ENCODE results near the gene RAB11FIP4. TPM values are rescaled to one million over a fixed set of nuclear protein-coding genes. Genes with fewer than 3 reads are reported as not detected.

Gene RAB11FIP4
- total and polyA plus RNA-seq, 2 of the 13 experiments (the other 11 are each of a cell fraction or from before 2014, with no cell fraction given), result 28.0 to 89.3 TPM

- TF ChIP-seq NR2F1 (CRISPR knock-in tag; IDR thresholded peaks at IDR 0.05), result no peak
- no peak for TF ChIP-seq KIAA2018 (CRISPR knock-in tag; IDR thresholded peaks at IDR 0.05; ENCODE audit: borderline replicate concordance)
- no peak for TF ChIP-seq ZMAT3 (CRISPR knock-in tag; conservative IDR thresholded peaks at IDR 0.05)
- TF ChIP-seq EP300 (IDR thresholded peaks at IDR 0.05; ENCODE audit: low read depth in 2 of 2, low read length in 2 of 2), result no peak
- no peak for TF ChIP-seq EP300 (CRISPR knock-in tag; IDR thresholded peaks at IDR 0.05; ENCODE audit: borderline replicate concordance)
- TF ChIP-seq HCFC1 (IDR thresholded peaks at IDR 0.05; ENCODE audit: low read depth, low read length), result no peak
- no peak for TF ChIP-seq PHF5A (CRISPR knock-in tag; IDR thresholded peaks at IDR 0.05; ENCODE audit: low read depth, unreplicated experiment)
- TF ChIP-seq NR2F6 (IDR thresholded peaks at IDR 0.05), result no peak
- TF ChIP-seq NR2F6 (CRISPR knock-in tag; IDR thresholded peaks at IDR 0.05), result no peak
These were observed 57.1 kb downstream of the RAB11FIP4 start (continued) for GRCh38 chr17:31448467-31449077.

Measured in HepG2 (cell line).